Measurements from ENCODE around the gene DHPS. TPM values are rescaled to one million over a fixed set of nuclear protein-coding genes. Genes with fewer than 3 reads are reported as not detected.
"Not testable (repeated sequence)": the region's sequence is repeated elsewhere in the genome, so short reads cannot be mapped to it uniquely, and the experiment has no call there.

Gene DHPS
- total RNA-seq, 1 donor from 2014 or later, result 55.3 TPM

GRCh38 chr19:12726988-12727316 lies 45.3 kb upstream of the DHPS start:
- Mint-ChIP-seq H3K9me3 (ENCODE audit: unreplicated experiment) (no peaks in the 10 kb centered on the region), H3K27me3 (ENCODE audit: unreplicated experiment) (peaks cover 16% of the 10 kb centered on the region), H3K27ac (ENCODE audit: unreplicated experiment) (no peak overlapping the region), H3K36me3 (ENCODE audit: low read depth, unreplicated experiment) (peaks cover 19% of the 10 kb centered on the region), H3K4me3 (ENCODE audit: unreplicated experiment) (no peak overlapping the region), H3K4me1 (ENCODE audit: unreplicated experiment) (peaks cover 16% of the 10 kb centered on the region)
- no peak for TF ChIP-seq CTCF (IDR thresholded peaks at IDR 0.05; ENCODE audit: unreplicated experiment)
- DNase-seq (ENCODE audit: low spot score), result no peak

DNA sequence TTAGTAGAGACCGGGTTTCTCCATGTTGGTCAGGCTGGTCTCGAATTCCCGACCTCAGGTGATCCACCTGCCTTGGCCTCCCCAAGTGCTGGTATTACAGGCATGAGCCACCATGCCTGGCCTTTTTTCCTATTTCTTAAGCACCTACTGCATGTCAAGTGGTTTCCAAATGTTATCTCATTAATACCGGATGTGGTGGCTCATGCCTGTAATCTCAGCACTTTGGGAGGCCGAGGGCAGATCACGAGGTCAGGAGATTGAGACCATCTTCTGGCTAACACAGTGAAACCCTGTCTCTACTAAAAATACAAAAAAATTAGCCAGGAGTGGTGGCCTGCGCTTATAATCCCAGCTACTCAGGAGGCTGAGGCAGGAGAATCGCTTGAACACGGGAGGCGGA lies 43.9 kb upstream of the DHPS start:
- not testable (repeated sequence) for DNase-seq (ENCODE audit: low spot score); H3K9me3 Mint-ChIP-seq (ENCODE audit: unreplicated experiment); H3K27ac Mint-ChIP-seq (ENCODE audit: unreplicated experiment); H3K4me3 Mint-ChIP-seq (ENCODE audit: unreplicated experiment)
- peaks cover 12% of the 10 kb centered on the region for H3K27me3 Mint-ChIP-seq (ENCODE audit: unreplicated experiment)
- peaks cover 25% of the 10 kb centered on the region for H3K4me1 Mint-ChIP-seq (ENCODE audit: unreplicated experiment)
- H3K36me3 Mint-ChIP-seq (ENCODE audit: low read depth, unreplicated experiment), result peaks cover 16% of the 10 kb centered on the region

GRCh38 chr19:12723641-12724426 lies 42.2 kb upstream of the DHPS start, which contains the start of gene TNPO2:
TNPO2 (minus strand) TSS chr19:12723932; CDS start chr19:12720977, 2,955 bp downstream.
- Mint-ChIP-seq H3K36me3 (ENCODE audit: low read depth, unreplicated experiment) (peaks cover 10% of the 10 kb centered on the region), H3K9me3 (ENCODE audit: unreplicated experiment) (no peaks in the 10 kb centered on the region), H3K4me1 (ENCODE audit: unreplicated experiment) (peaks cover 27% of the 10 kb centered on the region), H3K27me3 (ENCODE audit: unreplicated experiment) (peaks cover 14% of the 10 kb centered on the region), H3K27ac (ENCODE audit: unreplicated experiment) (peak within 1 kb of the TSS; percentile 95), H3K4me3 (ENCODE audit: unreplicated experiment) (peak within 1 kb of the TSS; percentile 93)
- no peak for TF ChIP-seq CTCF (IDR thresholded peaks at IDR 0.05; ENCODE audit: unreplicated experiment)
- peak; percentile 69 for DNase-seq (ENCODE audit: low spot score)

DNA sequence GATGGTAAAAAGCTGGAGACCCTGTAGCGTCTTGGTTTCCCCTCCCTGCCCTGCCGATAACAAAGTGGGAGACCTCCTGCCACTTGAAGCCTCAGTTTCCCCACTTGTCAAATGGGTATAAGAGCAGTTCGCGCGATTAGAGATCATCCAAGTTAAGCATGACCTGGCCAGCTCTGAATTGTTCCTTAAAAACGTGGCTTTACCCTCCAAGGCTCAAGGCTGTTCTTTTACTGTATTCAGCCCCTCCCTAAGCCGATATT lies 41.6 kb upstream of the DHPS start:
- Mint-ChIP-seq H3K27ac (ENCODE audit: unreplicated experiment) (peak overlapping the region; percentile 95), H3K36me3 (ENCODE audit: low read depth, unreplicated experiment) (peaks cover 14% of the 10 kb centered on the region), H3K4me1 (ENCODE audit: unreplicated experiment) (peaks cover 27% of the 10 kb centered on the region), H3K9me3 (ENCODE audit: unreplicated experiment) (no peaks in the 10 kb centered on the region), H3K27me3 (ENCODE audit: unreplicated experiment) (peaks cover 15% of the 10 kb centered on the region), H3K4me3 (ENCODE audit: unreplicated experiment) (peak overlapping the region; percentile 93)
- no peak for TF ChIP-seq CTCF (IDR thresholded peaks at IDR 0.05; ENCODE audit: unreplicated experiment)
- no peak for DNase-seq (ENCODE audit: low spot score)

DNA sequence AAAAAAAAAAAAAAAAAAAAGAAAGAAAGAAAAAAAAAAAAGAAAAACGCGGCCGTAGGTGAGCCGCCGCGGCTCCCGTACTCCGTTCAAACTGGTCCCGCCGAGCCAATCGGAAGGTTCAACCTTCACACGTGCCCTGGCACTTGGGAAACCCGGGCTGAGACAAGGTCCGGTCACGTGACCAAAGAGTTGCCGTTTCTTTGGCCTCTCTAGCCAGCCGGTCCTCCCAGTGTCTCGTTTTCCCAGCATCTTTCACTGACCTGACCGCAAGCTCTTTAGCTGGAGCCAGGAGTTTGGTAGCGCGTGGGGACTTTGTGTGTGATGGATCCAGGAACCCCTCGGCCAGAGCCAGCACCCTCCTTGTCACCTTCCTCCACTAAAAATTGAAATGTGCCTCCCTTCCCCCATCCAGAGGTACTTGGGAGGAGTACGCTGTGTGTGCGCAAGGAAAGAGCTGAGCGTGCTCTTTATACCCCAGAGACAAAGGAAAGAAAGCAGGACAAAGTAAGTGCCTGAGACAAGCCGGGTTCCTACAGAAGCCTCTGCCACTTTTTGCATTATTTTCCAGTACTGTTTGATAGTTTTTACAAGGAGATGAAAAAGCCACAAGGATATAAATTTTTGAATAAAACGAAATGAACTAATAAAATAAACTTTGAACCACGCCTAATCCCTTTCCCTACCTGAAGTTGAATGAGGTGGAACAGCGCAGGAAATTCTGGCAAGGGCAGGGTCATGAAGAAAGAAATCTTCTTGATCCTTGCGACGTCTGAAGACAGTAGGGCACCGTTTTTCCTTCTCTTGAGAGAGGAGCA lies 41.1 kb upstream of the DHPS start:
- peaks cover 11% of the 10 kb centered on the region for H3K36me3 Mint-ChIP-seq (ENCODE audit: low read depth, unreplicated experiment)

More for the DNA sequence above, 41.1 kb upstream of the DHPS start:
- Mint-ChIP-seq H3K4me3 (ENCODE audit: unreplicated experiment) (peak overlapping the region; percentile 93), H3K9me3 (ENCODE audit: unreplicated experiment) (no peaks in the 10 kb centered on the region), H3K27ac (ENCODE audit: unreplicated experiment) (peak overlapping the region; percentile 95), H3K4me1 (ENCODE audit: unreplicated experiment) (peaks cover 27% of the 10 kb centered on the region), H3K27me3 (ENCODE audit: unreplicated experiment) (peaks cover 15% of the 10 kb centered on the region)
- peak; percentile 91 for DNase-seq (ENCODE audit: low spot score)
- no peak for TF ChIP-seq CTCF (IDR thresholded peaks at IDR 0.05; ENCODE audit: unreplicated experiment)

Measured in endothelial cell (in vitro differentiated cells).